GM19035 (cell line): ENCODE results near the gene SNX22.
A peak's percentile ranks its signal among the peaks of the same experiment; 100 is the strongest.

Experiments
- ATAC-seq: cut with Tn5 transposase; IDR thresholded peaks from one replicate; pipeline ENCODE4 v1.9.1; 2021; ENCODE audit not compliant: unreplicated experiment

The SNX22 gene

GRCh38 chr15:64155802-64156651, 4.5 kb downstream of the SNX22 start:
- ATAC-seq: no peak

- no peak for ATAC-seq
These were observed 5.3 kb downstream of the SNX22 start for GRCh38 chr15:64156652-64157331.

- ATAC-seq: no peak
These were observed 6.1 kb downstream of the SNX22 start for GRCh38 chr15:64157599-64158125.

- no peak for ATAC-seq
These were observed 7.0 kb downstream of the SNX22 start for GRCh38 chr15:64158363-64159134.

GRCh38 chr15:64161688-64162477, 10.4 kb downstream of the SNX22 start:
- no peak for ATAC-seq

GRCh38 chr15:64162478-64162868, 10.9 kb downstream of the SNX22 start:
- ATAC-seq: peak; percentile 24

- peak; percentile 90 for ATAC-seq
These were observed 11.5 kb downstream of the SNX22 start, which contains the start of gene PPIB for GRCh38 chr15:64162869-64163658. TSS of gene PPIB (minus strand) at chr15:64163022. CDS start at chr15:64162986, 36 bp downstream.

- no peak for ATAC-seq
These were observed 12.3 kb downstream of the SNX22 start for GRCh38 chr15:64163659-64164362.

GRCh38 chr15:64164436-64164835, 12.9 kb downstream of the SNX22 start:
- no peak for ATAC-seq

GRCh38 chr15:64166102-64166890, 14.8 kb downstream of the SNX22 start:
- ATAC-seq: no peak

- no peak for ATAC-seq
These were observed 28.8 kb downstream of the SNX22 start for GRCh38 chr15:64180235-64180824.

- ATAC-seq: no peak
These were observed 31.4 kb downstream of the SNX22 start for GRCh38 chr15:64182859-64183370.

- no peak for ATAC-seq
These were observed 33.8 kb downstream of the SNX22 start for GRCh38 chr15:64185146-64185911.

- no peak for ATAC-seq
These were observed 36.1 kb downstream of the SNX22 start for GRCh38 chr15:64187396-64188191.

GRCh38 chr15:64191971-64192830, 40.7 kb downstream of the SNX22 start:
- no peak for ATAC-seq
